NCI-H2227 (cell line): ENCODE results near the gene ZNG1E.
"Not testable (repeated sequence)": the region's sequence is repeated elsewhere in the genome, so short reads cannot be mapped to it uniquely, and the experiment has no call there.

Experiments
- DNase-seq: peaks from one replicate; lab custom pipeline; 2025; ENCODE audit not compliant: unreplicated experiment; lab: John Stamatoyannopoulos, UW

ZNG1E gene

DNA sequence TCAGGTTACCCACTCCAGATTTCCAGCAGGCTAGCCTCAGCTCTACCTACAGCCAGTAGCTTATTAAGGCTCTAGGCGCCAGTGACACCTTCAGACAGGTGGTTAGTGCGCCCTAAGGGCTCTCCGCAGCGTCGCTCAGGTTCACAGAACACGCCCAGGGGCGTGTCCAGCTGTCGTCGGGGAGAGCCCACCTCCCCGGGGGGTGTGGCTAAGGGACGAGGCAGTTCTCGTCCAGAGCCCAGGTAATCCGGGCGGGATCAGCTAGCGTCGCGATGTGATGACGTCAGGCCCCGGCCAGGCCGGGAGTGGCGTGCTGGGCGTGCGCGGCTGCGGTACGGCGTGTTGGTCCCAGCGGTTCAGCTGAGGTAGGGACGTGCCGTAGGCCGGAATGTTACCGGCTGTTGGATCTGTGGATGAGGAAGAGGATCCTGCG, at the start of gene ZNG1E:
Gene ZNG1E, plus strand, starts transcription at position 340 of the 433 bp plus-strand sequence. Its CDS starts 49 bp downstream, at position 389.
- not testable (repeated sequence) for DNase-seq

DNA sequence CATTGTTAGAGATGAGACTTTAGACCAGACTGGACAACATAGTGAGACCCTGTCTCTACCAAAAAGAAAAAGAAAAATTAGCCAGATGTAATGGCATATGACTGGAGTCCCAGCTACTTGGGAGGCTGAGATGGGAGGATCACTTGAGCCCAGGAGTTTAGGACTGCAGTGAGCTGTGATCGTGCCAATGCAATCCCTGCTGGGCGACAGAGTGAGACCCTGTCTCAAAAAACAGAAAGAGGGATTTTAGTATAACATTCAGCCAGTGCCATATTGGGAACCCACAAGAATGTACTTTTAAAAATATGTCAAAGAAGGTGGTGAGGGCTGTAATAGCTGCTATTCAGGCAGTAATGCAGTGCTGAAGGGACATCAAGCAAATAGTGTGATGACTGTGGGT, 2.1 kb upstream of the ZNG1E start:
- not testable (repeated sequence) for DNase-seq

DNA sequence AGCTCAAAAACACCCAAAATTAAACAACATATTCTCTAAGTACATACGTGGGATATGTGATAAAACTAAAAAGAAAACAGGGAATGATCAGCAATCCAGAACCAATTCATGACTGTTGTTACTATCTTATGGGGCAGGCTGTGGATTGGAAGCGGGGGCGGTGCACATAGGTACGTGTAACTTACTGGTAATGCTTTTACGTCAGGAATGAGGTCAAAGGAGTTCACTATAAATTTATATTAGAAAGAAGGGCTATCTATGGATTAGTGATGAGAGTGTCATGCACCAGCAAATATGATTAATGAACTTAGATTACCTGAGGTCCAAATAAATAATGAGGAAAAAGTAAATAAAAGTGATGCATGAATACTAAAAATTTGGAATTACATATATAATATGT, 710 bp upstream of the ZNG1E start:
- not testable (repeated sequence) for DNase-seq

DNA sequence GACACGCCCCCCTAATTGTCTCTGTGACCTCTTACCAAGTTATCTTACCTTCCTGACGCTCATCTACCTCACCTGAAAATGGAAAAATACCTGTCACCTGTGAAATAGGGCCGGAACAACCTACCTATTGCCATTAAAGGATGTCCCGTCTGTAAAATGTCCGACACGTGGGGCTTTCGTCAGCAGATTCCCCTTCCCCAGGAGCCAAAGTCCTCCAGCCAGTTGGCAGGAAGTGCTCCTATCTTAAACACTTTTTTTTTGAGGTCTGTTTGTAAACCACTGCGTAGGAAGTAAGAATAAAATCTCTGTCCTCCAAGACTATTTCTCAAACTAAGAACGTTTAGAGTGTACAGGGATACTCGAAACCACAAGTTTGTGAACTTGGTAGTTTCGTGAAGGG, 661 bp downstream of the ZNG1E start:
- not testable (repeated sequence) for DNase-seq

- not testable (repeated sequence) for DNase-seq
These were observed 2.8 kb downstream of the ZNG1E start for GRCh38 chr9:65678533-65678932.

DNA sequence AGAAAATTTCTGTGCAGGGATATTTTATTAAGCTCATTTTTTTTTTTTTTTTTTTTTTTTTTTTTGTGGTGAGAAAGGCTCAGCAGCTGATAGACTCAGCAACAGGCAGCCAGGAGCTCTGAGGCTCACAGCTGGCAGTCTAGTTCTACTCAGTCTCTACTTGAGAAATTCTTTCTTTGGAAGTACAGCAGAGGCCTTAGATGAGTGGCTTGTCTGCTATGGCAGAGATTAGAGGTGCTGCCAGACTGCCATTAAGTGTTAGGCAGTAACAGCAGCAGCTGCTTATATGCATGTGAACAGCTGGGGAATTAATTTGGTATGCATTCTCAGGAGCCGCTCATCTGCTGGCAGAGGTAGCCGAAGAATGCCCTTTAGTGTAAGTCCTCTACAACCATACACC, 27.8 kb downstream of the ZNG1E start:
- not testable (repeated sequence) for DNase-seq

DNA sequence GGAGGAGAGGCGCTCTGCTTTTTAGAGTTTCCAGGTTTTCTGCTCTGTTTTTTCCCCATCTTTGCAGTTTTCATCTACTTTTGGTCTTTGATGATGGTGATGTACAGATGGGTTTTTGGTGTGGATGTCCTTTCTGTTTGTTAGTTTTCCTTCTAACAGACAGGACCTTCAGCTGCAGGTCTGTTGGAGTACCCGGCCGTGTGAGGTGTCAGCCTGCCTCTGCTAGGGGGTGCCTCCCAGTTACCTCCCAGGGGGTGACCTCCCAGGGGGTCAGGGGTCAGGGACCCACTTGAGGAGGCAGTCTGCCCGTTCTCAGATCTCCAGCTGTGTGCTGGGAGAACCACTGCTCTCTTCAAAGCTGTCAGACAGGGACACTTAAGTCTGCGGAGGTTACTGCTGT, 38.7 kb downstream of the ZNG1E start:
- DNase-seq: not testable (repeated sequence)

GRCh38 chr9:65737096-65737564, 61.4 kb downstream of the ZNG1E start, which contains the start of gene FOXD4L4:
Gene FOXD4L4 (plus strand): TSS chr9:65737146. CDS start chr9:65737146, 0 bp downstream.
- DNase-seq: not testable (repeated sequence)

DNA sequence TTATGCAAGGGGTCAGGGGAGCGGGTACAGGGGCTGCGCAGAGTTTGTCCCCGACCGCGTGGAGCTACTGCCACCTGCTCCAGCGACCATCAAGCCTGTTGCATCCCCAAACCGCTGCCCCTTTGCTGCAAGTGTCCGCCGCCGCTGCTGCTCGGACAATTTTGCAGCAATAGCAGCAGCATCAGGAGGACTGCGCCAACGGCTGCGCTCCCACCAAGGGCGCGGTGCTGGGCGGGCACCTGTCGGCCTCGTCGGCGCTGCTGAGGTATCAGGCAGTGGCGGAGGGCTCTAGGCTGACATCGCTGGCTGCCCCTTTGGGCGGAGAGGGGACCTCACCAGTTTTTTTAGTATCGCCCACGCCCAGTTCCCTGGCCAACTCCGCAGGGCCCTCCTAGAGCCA, 62.4 kb downstream of the ZNG1E start:
- DNase-seq: not testable (repeated sequence)
